LNCAP (cell line): Measurements from ENCODE around the gene ITLN2.

ENCODE experiments used
- TF ChIP-seq, protein P1 (sequence below): fragments of 450-650 bp; IDR thresholded peaks from 2 replicates; pipeline ENCODE4 v1.5.1; 2017; ENCODE audit warnings: mild to moderate bottlenecking

ITLN2 gene

DNA sequence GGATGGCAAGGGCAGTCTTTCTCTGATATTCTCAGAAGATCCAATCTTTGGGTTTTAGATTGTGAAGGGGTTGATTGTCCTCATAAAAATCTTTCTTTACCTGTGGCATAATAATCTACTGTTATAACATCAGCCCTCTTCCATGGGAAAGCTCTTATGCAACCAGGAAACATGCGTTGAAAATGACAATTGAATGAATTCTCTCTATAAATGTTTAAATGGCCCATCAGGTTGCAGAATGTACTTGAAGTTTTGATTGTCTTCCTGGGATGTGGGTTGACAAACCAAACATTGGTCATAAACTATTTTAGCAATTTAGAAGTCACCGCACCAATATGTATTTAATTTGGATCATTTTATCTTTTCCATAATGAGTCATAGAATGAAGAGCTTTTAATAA is 37.9 kb downstream of the ITLN2 start:
- TF ChIP-seq, protein P1, sequence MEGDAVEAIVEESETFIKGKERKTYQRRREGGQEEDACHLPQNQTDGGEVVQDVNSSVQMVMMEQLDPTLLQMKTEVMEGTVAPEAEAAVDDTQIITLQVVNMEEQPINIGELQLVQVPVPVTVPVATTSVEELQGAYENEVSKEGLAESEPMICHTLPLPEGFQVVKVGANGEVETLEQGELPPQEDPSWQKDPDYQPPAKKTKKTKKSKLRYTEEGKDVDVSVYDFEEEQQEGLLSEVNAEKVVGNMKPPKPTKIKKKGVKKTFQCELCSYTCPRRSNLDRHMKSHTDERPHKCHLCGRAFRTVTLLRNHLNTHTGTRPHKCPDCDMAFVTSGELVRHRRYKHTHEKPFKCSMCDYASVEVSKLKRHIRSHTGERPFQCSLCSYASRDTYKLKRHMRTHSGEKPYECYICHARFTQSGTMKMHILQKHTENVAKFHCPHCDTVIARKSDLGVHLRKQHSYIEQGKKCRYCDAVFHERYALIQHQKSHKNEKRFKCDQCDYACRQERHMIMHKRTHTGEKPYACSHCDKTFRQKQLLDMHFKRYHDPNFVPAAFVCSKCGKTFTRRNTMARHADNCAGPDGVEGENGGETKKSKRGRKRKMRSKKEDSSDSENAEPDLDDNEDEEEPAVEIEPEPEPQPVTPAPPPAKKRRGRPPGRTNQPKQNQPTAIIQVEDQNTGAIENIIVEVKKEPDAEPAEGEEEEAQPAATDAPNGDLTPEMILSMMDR: no peak

DNA sequence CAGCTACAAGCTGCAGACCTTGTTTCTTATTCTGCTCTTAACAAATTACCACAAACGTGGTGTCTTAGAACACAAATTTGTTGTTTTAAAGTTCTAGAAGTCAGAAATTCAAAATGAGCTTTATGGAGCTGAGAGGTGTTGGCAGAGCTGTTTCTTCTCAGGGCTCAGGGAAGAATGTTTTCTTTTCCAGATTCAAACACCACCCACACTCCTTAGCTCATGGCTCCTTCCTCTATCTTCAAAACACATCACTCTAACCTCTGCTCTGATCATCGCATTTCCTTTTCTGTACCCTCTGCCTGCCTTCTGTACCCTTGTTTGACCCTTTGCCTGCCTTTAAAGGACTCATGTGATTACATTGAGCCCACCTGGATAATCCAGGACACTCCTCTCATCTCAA is 42.7 kb downstream of the ITLN2 start:
- TF ChIP-seq, protein P1: no peak

DNA sequence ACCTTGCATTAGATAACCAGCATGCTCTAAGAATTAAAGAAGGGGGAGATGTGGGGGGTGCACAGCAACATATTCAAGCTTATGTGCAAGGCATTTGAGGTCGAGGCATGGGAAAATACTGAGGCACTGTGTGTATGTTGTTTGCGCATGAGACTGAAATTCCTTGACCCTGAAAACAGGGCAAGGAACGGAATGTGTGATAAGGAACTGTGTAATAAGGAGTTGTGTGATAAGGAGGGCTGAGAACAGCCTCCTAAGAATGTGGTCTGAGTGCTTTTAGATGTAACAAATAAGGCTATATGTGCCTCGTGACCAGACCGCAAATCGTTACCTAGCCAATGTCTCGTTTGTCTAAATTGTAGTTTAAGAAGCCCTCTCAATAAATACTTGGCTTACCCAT is 43.2 kb downstream of the ITLN2 start:
- TF ChIP-seq, protein P1: no peak

DNA sequence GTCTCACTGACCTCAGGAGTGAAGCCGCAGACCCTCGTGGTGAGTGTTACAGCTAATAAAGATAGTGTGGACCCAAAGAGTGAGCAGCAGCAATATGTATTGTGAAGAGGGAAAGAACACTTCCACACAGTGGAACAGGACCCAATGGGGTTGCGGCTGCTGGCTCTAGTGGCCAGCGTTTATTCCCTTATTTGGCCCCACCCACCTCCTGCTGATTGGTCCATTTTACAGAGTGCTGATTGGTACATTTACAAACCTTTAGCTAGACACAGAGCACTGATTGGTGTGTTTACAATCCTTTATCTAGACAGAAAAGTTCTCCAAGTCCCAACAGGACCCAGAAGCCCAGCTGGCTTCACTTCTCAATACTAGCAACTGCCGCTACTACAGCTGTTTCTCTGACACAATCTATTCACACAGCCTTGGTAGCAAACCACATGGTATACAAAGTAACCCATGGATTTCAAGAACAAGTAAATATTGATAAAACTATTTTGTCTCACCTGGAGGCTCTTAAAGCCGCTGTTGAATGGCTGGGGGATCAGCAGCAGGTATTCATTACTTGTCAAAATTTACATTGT is 44.3 kb downstream of the ITLN2 start:
- TF ChIP-seq, protein P1: no peak

DNA sequence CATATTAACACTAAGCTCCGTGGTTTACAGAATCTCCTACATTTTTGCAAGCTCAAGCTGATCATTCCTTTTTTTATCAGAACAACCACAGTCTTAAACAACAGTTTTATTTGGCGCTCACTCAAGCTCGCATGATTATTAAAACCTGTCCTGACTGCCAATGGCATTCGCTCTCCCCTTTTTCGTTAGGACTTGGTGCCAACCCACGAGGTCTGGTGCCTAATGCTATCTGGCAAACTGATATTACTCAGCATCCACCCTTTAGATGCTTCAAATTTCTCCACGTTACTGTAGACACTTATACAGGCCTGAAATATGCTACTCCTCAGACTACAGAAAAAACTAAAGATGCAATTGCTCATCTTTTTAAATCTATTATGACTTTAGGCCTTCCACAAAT is 46.6 kb downstream of the ITLN2 start:
- TF ChIP-seq, protein P1: no peak

DNA sequence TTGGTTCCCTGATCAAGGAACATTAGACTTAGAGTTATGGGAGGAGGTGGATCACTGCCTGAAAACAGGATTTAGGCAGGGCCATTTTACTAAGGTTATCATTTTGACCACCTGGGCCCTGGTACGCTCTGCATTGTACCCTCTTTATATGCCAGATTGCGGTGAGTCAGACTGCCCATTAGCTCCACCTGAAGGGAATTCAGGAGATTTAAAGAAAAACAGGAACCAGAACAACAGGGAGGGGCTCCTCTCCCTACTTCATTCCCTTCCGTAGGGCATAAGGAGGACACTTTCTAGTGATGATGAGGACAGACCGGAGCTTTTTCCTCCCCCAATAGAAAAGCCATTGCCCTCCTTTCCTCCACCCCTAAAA is 49.0 kb downstream of the ITLN2 start:
- TF ChIP-seq, protein P1: no peak

DNA sequence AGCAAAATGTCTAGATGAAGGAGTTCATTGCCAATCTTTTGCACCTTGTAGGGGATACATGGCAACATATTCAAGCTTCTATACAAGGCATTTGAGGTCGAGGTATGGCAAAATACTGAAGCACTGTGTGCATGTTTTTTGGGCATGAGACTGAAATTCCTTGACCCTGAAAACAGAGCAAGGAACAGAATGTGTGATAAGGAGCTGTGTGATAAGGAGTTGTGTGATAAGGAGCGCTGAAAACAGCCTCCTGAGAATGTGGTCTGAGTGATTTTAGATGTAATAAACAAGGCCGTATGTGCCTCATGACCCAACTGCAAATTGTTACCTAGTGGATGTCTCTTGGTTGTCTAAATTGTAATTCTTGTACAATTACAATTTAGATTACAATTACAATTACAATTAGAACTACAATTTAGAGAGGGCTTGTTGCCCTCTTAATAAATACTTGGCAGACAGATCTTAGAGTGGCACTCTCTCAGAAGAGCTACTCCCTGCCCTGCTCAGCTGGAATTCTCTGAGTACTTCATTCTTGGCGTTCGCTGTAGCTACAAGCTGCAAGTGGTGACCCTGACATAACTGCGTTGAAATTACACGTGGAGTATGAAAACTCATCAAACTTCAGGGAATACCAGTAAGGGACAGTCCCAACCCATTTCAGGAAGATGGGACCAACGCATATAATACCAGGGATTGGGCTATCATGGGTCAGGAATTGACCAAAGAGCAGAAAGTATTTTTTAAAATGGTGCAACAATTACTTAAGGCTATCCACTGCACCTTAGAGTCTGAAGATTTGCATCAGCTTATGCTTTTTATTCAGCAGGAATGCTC is 49.6 kb downstream of the ITLN2 start:
- TF ChIP-seq, protein P1: no peak
